ENCODE results near the gene ACTRT2. TPM values are rescaled to one million over a fixed set of nuclear protein-coding genes. Genes with fewer than 3 reads are reported as not detected.

Gene ACTRT2
- total and polyA plus RNA-seq, 2 of the 8 experiments (the other 6 are each of a cell fraction or from before 2014, with no cell fraction given): not detected

DNA sequence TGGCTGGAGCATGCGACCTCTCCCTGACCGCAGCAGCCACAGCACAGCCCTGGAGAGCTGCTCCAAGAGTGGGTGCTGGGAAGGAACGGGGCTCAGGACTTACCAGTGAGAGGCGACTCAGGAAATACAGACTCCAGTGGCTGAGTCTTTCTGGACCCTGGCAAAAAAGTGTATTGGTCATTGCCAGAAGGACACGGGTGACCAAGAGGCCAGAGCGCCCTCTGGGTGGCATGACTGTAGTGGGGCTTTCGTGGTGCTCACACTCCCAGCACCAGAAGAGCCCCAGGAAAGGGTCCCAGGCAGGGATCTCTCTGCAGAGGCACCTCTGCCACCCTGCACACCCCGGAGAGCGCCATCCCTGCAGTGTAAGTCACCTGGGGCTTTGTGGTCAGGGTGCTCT, 38.9 kb downstream of the ACTRT2 start:
- no peaks in the 10 kb centered on the region for H3K79me1 ChIP-seq (ENCODE audit: low read depth, low read length)
- H3K9ac ChIP-seq (replicated peaks in 1 of 4; ENCODE audit: extremely low read depth in 1 of 4, low read depth in 3 of 4, low read length in 3 of 4): no peak overlapping the region
- POLR2A ChIA-PET (ENCODE audit: partially characterized antibody): no interaction called here
- H2BK120ac ChIP-seq (replicated peaks; ENCODE audit: low read depth, low read length): no peak overlapping the region
- H3K9me3 ChIP-seq (ENCODE audit: insufficient read depth in 2 of 2, low read depth in 1 of 2, low read length in 1 of 2): peaks cover under 1 to 11% of the 10 kb centered on the region in 2 experiments; a peak in 2 of 4 replicates
- H2AFZ ChIP-seq (ENCODE audit: low read length): no peak overlapping the region
- H3K4me3 ChIP-seq (ENCODE audit: extremely low read depth in 1 of 4, insufficient read depth in 2 of 4, low read depth in 3 of 4, low read length in 4 of 4): no peak overlapping the region
- FAIRE-seq (no peak), DNase-seq (ENCODE audit: low read depth in 1 of 2, low spot score in 2 of 2) (no peak)
- H2BK12ac ChIP-seq (ENCODE audit: low read depth, low read length): no peak overlapping the region
- peaks cover 0 to 23% (median 11%) of the 10 kb centered on the region in 4 experiments; a peak in 4 of 7 replicates for H3K4me1 ChIP-seq (replicated peaks in 1 of 4; ENCODE audit: control insufficient read depth in 3 of 4, insufficient read depth in 4 of 4, low read length in 3 of 4)
- no peak overlapping the region for H3K18ac ChIP-seq (ENCODE audit: extremely low read depth, low read length)
- H2BK15ac ChIP-seq (ENCODE audit: low read length): no peak overlapping the region
- peaks cover 0 to 4% of the 10 kb centered on the region in 2 experiments for H4K20me1 ChIP-seq (replicated peaks in 1 of 2; ENCODE audit: control insufficient read depth in 1 of 2, insufficient read depth in 2 of 2, low read length in 2 of 2)
- no peak overlapping the region for H2BK20ac ChIP-seq (ENCODE audit: low read length)
- H3K4ac ChIP-seq (replicated peaks; ENCODE audit: insufficient read length, low read depth, low read length): no peak overlapping the region
- no peak overlapping the region for H4K8ac ChIP-seq (ENCODE audit: extremely low read depth, insufficient read depth, low read length)
- H4K91ac ChIP-seq (replicated peaks; ENCODE audit: insufficient read length, low read length): no peak overlapping the region
- H3K56ac ChIP-seq (replicated peaks; ENCODE audit: insufficient read length, low read depth, low read length): no peak overlapping the region
- H3K36me3 ChIP-seq (ENCODE audit: control insufficient read depth in 2 of 4, insufficient read depth in 4 of 4, low read length in 3 of 4): no peaks in the 10 kb centered on the region; a peak in 1 of 8 replicates
- peaks cover 4% of the 10 kb centered on the region; the same call in 1 of the 2 replicates for H3K23me2 ChIP-seq (ENCODE audit: low read depth, low read length)
- H3K23ac ChIP-seq (ENCODE audit: insufficient read length): no peak overlapping the region
- H2AK5ac ChIP-seq (ENCODE audit: low read depth, low read length): no peak overlapping the region
- H3K14ac ChIP-seq (ENCODE audit: insufficient read length): no peak overlapping the region
- CTCF ChIA-PET (ENCODE audit: partially characterized antibody): no interaction called here
- no peak overlapping the region for H2BK5ac ChIP-seq (ENCODE audit: low read depth, low read length)
- 85% methylated on average over 9 of the region's 9 CpGs; no CpG with 5 or more reads in 1 of the 2 experiments for WGBS, 2 experiments (ENCODE audit: extremely low coverage in 1 of 2, insufficient coverage in 1 of 2, insufficient read length in 1 of 2, insufficient replicate concordance in 2 of 2, low coverage in 1 of 2, low lambda C conversion rate in 2 of 2, missing lambda C conversion rate in 1 of 2)
- H4K5ac ChIP-seq (ENCODE audit: insufficient read length, low read depth, low read length): no peak overlapping the region
- H3K27me3 ChIP-seq (replicated peaks in 1 of 4; ENCODE audit: control insufficient read depth in 3 of 4, extremely low read depth in 1 of 4, insufficient read depth in 3 of 4, low read length in 3 of 4): peaks cover 37 to 48% (median 46%) of the 10 kb centered on the region in 4 experiments
- H3K79me2 ChIP-seq (ENCODE audit: control insufficient read depth in 1 of 2, insufficient read depth in 2 of 2, low read length in 2 of 2): no peaks in the 10 kb centered on the region
- H3K27ac ChIP-seq (ENCODE audit: low read depth, low read length): no peak overlapping the region
- H3K4me2 ChIP-seq (ENCODE audit: insufficient read depth in 1 of 2, low read depth in 2 of 2, low read length in 2 of 2): no peak overlapping the region
- TF ChIP-seq POU5F1 (IDR thresholded peaks at IDR 0.05; ENCODE audit: low read depth, low read length) (no peak), RBBP5 (IDR thresholded peaks at IDR 0.05; ENCODE audit: borderline replicate concordance, low read depth, low read length) (no peak), BRCA1 (IDR thresholded peaks at IDR 0.05; ENCODE audit: low read depth, low read length) (no peak), SP2 (IDR thresholded peaks at IDR 0.05; ENCODE audit: low read length) (no peak), SIX5 (IDR thresholded peaks at IDR 0.05; ENCODE audit: low read depth, low read length) (no peak), BCL11A (IDR thresholded peaks at IDR 0.05; ENCODE audit: low read depth in 2 of 2, low read length in 2 of 2) (no peak), KDM5A (IDR thresholded peaks at IDR 0.05; ENCODE audit: low read length) (no peak), CBX8 (IDR thresholded peaks at IDR 0.05; ENCODE audit: borderline replicate concordance, low read depth, low read length) (no peak), RXRA (IDR thresholded peaks at IDR 0.05; ENCODE audit: insufficient read depth, low read depth, low read length) (no peak), RAD21 (IDR thresholded peaks at IDR 0.05 in 1 of 2, conservative IDR thresholded peaks at IDR 0.05 in 1 of 2; ENCODE audit: low read depth in 2 of 2, low read length in 2 of 2) (no peak), BACH1 (IDR thresholded peaks at IDR 0.05; ENCODE audit: low read length) (no peak), SIRT6 (IDR thresholded peaks at IDR 0.05; ENCODE audit: low read length) (no peak), POLR2A (IDR thresholded peaks at IDR 0.05; ENCODE audit: control extremely low read depth in 1 of 2, low read depth in 2 of 2, low read length in 2 of 2) (no peak)
- TF ChIP-seq, protein P1, sequence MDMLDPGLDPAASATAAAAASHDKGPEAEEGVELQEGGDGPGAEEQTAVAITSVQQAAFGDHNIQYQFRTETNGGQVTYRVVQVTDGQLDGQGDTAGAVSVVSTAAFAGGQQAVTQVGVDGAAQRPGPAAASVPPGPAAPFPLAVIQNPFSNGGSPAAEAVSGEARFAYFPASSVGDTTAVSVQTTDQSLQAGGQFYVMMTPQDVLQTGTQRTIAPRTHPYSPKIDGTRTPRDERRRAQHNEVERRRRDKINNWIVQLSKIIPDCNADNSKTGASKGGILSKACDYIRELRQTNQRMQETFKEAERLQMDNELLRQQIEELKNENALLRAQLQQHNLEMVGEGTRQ (IDR thresholded peaks at IDR 0.05; ENCODE audit: low read length): no peak

All from H1 (cell line).